K562 (cell line): ENCODE data around the gene NANS. TPM values are rescaled to one million over a fixed set of nuclear protein-coding genes. Genes with fewer than 3 reads are reported as not detected.

ENCODE experiments used
- BCOR ChIP-seq: fragments of 450-650 bp; IDR thresholded peaks from 2 replicates; pipeline ENCODE4 v1.6.1; 2016
- DACH1 ChIP-seq: fragments of 450-650 bp; IDR thresholded peaks from 2 replicates; pipeline ENCODE4 v1.6.1; 2018; ENCODE audit not compliant: partially characterized antibody
- KDM5B ChIP-seq: fragments of 200-600 bp; sonication (generic); IDR thresholded peaks from 2 replicates; pipeline ENCODE4 v1.6.1; 2012; ENCODE audit warnings: low read depth, mild to moderate bottlenecking, moderate library complexity, low read length, control low read depth, inconsistent platforms; ENCODE audit not compliant: insufficient replicate concordance
- MEIS2 ChIP-seq: fragments of 450-650 bp; IDR thresholded peaks from 2 replicates; pipeline ENCODE4 v1.6.1; 2014; ENCODE audit warnings: mild to moderate bottlenecking; ENCODE audit not compliant: partially characterized antibody
- RCOR1 ChIP-seq, 2 experiments: IDR thresholded peaks; 2 replicates each; pipeline ENCODE4 v1.6.1; 2012; ENCODE audit warnings: low read depth in 2 of 2, low read length in 2 of 2, borderline replicate concordance in 1 of 2, improper control_type of control experiment in 1 of 2
- SIN3A ChIP-seq, 2 experiments: fragments of 150-350 bp in 1 of 2; IDR thresholded peaks; 2 replicates each; pipeline ENCODE4 v1.6.1; 2011 to 2016; ENCODE audit warnings: borderline replicate concordance in 2 of 2, low read depth in 2 of 2, low read length in 2 of 2, mild to moderate bottlenecking in 2 of 2, moderate library complexity in 2 of 2; ENCODE audit not compliant: control insufficient read depth in 1 of 2
- TFE3 ChIP-seq: fragments of 450-650 bp; formaldehyde crosslinking; IDR thresholded peaks from 2 replicates; pipeline ENCODE4 v1.4.0; 2020; ENCODE audit warnings: mild to moderate bottlenecking, mixed read lengths
- U2AF1 ChIP-seq: fragments of 200-400 bp; formaldehyde crosslinking; optimal IDR thresholded peaks from 2 replicates; pipeline ENCODE3; 2017; ENCODE audit warnings: mild to moderate bottlenecking, low read depth, low read length, moderate library complexity
- YY1 ChIP-seq, 3 experiments: IDR thresholded peaks; 2 replicates each; pipeline ENCODE4 v1.6.1; 2011; ENCODE audit warnings: low read length in 2 of 3, mild to moderate bottlenecking in 2 of 3, moderate library complexity in 2 of 3, borderline replicate concordance in 1 of 3, control low read depth in 1 of 3, low read depth in 1 of 3; ENCODE audit not compliant: insufficient read depth in 3 of 3, insufficient replicate concordance in 2 of 3, control insufficient read depth in 1 of 3, insufficient read length in 1 of 3; ENCODE audit errors: extremely low read depth in 1 of 3
- ZNF445 ChIP-seq: fragments of 250-450 bp; sonication (Bioruptor Pico); IDR thresholded peaks from 2 replicates; pipeline ENCODE4 v1.4.0; 2020; ENCODE audit warnings: low read depth, mild to moderate bottlenecking, moderate library complexity
- ZNF518B ChIP-seq: fragments of 250-450 bp; sonication (Bioruptor Pico); IDR thresholded peaks from 2 replicates; pipeline ENCODE4 v1.5.0; 2021; ENCODE audit warnings: mild to moderate bottlenecking, moderate library complexity
- polyA plus RNA-seq, 8 experiments: library from polyadenylated mRNA; depleted of rRNA in 4 of 8; stranded (reverse) in 5 of 8; unstranded in 3 of 8; fragments of >200 nt; fragmentation: Nextera tagmentation in 2 of 8; fragmentation: Illumina TruSeq in 1 of 8; extraction: Ambion mirVana in 2 of 8; extraction: Trizol in 1 of 8; gene quantifications; 2 replicates each; pipeline versions ENCODE4 v1.2.1 to v1.2.3, GENCODE V29; 2011 to 2014; ENCODE audit warnings: inconsistent platforms in 1 of 8, missing spikeins in 1 of 8
- total RNA-seq, 7 experiments: library from RNA; depleted of rRNA in 6 of 7; stranded (reverse); fragments of >200 nt in 6 of 7; fragmentation: Illumina TruSeq in 2 of 7; extraction: Trizol in 2 of 7; gene quantifications; 2 replicates each; pipeline versions ENCODE4 v1.2.1 to v1.2.3, GENCODE V29; 2011 to 2021; ENCODE audit warnings: low replicate concordance in 1 of 7
- TF ChIP-seq, protein P1 (sequence below), 3 experiments: IDR thresholded peaks in 2 of 3; conservative IDR thresholded peaks in 1 of 3; 2 replicates each; pipeline ENCODE4 v1.5.1; 2011 to 2012; ENCODE audit warnings: low read length in 3 of 3, mild to moderate bottlenecking in 3 of 3, control low read depth in 2 of 3, improper control_type of control experiment in 1 of 3, inconsistent platforms in 1 of 3, low read depth in 1 of 3, mixed read lengths in 1 of 3, moderate library complexity in 1 of 3; ENCODE audit not compliant: insufficient read depth in 2 of 3
- TF ChIP-seq, protein P2 (sequence below), 2 experiments: fragments of 450-650 bp; IDR thresholded peaks; 2 replicates each; pipeline ENCODE4 v1.6.1; 2018; ENCODE audit warnings: mild to moderate bottlenecking in 2 of 2, low read depth in 1 of 2; ENCODE audit not compliant: partially characterized antibody in 2 of 2

NANS gene
- total and polyA plus RNA-seq, 9 of the 15 experiments (the other 6 are each of a cell fraction or from before 2014, with no cell fraction given), result 37.1 to 181 (median 137) TPM

DNA sequence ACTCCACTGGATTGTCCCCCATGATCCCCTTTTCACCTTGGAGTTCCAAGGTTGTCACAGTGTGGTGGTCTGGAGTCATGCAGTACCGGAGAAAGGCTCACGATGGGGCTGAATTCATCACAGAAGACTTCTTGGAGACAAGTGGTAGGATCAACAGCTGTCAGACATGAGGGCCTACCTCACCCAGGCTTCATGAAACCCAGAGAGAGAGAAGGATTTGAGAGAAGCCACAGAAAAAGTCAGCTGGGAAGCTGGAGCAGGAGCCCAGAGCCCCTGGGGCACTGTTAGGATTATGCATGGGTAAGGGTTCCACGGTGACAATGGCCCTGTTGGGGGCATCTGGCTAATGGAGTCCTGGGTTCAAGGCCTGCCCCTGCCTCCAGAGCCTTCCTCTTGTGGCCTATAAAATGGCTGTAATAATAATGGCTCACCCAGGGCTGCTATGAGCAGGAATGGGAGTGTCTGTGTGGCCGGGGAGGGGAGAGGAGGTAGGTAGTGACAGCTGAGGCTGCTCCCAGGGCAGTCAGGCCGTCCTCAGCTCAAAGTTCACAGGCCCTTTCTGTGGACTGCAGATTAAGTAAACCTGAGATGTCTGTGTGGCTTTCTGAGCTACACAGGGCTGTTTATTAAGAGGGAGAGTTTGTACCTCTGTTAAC is 61.6 kb downstream of the NANS start (continued):
- TF ChIP-seq ZNF518B (CRISPR knock-in tag) (no peak), BCOR (peak; percentile 35; the same call in 1 of the 2 replicates), U2AF1 (no peak), YY1 (IDR thresholded peaks at IDR 0.05; ENCODE audit: borderline replicate concordance in 1 of 3, control insufficient read depth in 1 of 3, extremely low read depth in 1 of 3, insufficient read depth in 3 of 3, insufficient read length in 1 of 3, insufficient replicate concordance in 2 of 3, low read depth in 1 of 3, low read length in 2 of 3) (peak in 1 of 3 experiments; percentile 19), MEIS2 (peak; percentile 41), DACH1 (peak; percentile 74), SIN3A (IDR thresholded peaks at IDR 0.05; ENCODE audit: borderline replicate concordance in 2 of 2, control insufficient read depth in 1 of 2, low read depth in 2 of 2, low read length in 2 of 2) (peak in 1 of 2 experiments; percentile 71; a peak in 1 of 4 replicates), TFE3 (CRISPR knock-in tag) (no peak), RCOR1 (IDR thresholded peaks at IDR 0.05; ENCODE audit: borderline replicate concordance in 1 of 2, low read depth in 2 of 2, low read length in 2 of 2) (0 out of 4 replicates have a peak, but pooled peaks of 1 of the 2 experiments have one; percentile 31), ZNF445 (CRISPR knock-in tag) (no peak), KDM5B (peak; percentile 7)
- TF ChIP-seq, protein P1, sequence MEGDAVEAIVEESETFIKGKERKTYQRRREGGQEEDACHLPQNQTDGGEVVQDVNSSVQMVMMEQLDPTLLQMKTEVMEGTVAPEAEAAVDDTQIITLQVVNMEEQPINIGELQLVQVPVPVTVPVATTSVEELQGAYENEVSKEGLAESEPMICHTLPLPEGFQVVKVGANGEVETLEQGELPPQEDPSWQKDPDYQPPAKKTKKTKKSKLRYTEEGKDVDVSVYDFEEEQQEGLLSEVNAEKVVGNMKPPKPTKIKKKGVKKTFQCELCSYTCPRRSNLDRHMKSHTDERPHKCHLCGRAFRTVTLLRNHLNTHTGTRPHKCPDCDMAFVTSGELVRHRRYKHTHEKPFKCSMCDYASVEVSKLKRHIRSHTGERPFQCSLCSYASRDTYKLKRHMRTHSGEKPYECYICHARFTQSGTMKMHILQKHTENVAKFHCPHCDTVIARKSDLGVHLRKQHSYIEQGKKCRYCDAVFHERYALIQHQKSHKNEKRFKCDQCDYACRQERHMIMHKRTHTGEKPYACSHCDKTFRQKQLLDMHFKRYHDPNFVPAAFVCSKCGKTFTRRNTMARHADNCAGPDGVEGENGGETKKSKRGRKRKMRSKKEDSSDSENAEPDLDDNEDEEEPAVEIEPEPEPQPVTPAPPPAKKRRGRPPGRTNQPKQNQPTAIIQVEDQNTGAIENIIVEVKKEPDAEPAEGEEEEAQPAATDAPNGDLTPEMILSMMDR (IDR thresholded peaks at IDR 0.05 in 2 of 3, conservative IDR thresholded peaks at IDR 0.05 in 1 of 3; ENCODE audit: insufficient read depth in 2 of 3, low read depth in 1 of 3, low read length in 3 of 3), result peak; percentile 74 to 81 (median 80)
- TF ChIP-seq, protein P2, sequence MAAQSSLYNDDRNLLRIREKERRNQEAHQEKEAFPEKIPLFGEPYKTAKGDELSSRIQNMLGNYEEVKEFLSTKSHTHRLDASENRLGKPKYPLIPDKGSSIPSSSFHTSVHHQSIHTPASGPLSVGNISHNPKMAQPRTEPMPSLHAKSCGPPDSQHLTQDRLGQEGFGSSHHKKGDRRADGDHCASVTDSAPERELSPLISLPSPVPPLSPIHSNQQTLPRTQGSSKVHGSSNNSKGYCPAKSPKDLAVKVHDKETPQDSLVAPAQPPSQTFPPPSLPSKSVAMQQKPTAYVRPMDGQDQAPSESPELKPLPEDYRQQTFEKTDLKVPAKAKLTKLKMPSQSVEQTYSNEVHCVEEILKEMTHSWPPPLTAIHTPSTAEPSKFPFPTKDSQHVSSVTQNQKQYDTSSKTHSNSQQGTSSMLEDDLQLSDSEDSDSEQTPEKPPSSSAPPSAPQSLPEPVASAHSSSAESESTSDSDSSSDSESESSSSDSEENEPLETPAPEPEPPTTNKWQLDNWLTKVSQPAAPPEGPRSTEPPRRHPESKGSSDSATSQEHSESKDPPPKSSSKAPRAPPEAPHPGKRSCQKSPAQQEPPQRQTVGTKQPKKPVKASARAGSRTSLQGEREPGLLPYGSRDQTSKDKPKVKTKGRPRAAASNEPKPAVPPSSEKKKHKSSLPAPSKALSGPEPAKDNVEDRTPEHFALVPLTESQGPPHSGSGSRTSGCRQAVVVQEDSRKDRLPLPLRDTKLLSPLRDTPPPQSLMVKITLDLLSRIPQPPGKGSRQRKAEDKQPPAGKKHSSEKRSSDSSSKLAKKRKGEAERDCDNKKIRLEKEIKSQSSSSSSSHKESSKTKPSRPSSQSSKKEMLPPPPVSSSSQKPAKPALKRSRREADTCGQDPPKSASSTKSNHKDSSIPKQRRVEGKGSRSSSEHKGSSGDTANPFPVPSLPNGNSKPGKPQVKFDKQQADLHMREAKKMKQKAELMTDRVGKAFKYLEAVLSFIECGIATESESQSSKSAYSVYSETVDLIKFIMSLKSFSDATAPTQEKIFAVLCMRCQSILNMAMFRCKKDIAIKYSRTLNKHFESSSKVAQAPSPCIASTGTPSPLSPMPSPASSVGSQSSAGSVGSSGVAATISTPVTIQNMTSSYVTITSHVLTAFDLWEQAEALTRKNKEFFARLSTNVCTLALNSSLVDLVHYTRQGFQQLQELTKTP (IDR thresholded peaks at IDR 0.05; ENCODE audit: low read depth in 1 of 2, partially characterized antibody in 2 of 2), result no peak
